Measurements from ENCODE around the gene UCN.

Gene UCN

GRCh38 chr2:27316655-27317412 is 8.6 kb upstream of the UCN start:
- TF ChIP-seq POU2F2 (IDR thresholded peaks at IDR 0.05; ENCODE audit: low read depth, low read length) (no peak), TAF1 (IDR thresholded peaks at IDR 0.05; ENCODE audit: low read depth, low read length) (no peak), SPI1 (IDR thresholded peaks at IDR 0.05; ENCODE audit: low read depth, low read length) (no peak), POLR2AphosphoS5 (IDR thresholded peaks at IDR 0.05; ENCODE audit: low read depth, low read length) (no peak), POLR2A (IDR thresholded peaks at IDR 0.05; ENCODE audit: low read depth, low read length) (no peak), PAX5 (IDR thresholded peaks at IDR 0.05; ENCODE audit: insufficient read depth, low read length, severe bottlenecking) (no peak)
- no peak for DNase-seq (ENCODE audit: insufficient read length, low spot score)
- no peak for FAIRE-seq

GRCh38 chr2:27315122-27315521 is 6.9 kb upstream of the UCN start:
- TF ChIP-seq TAF1 (IDR thresholded peaks at IDR 0.05; ENCODE audit: low read depth, low read length) (no peak), PAX5 (IDR thresholded peaks at IDR 0.05; ENCODE audit: insufficient read depth, low read length, severe bottlenecking) (no peak)
- no peak for FAIRE-seq
- no peak for DNase-seq (ENCODE audit: insufficient read length, low spot score)

DNA sequence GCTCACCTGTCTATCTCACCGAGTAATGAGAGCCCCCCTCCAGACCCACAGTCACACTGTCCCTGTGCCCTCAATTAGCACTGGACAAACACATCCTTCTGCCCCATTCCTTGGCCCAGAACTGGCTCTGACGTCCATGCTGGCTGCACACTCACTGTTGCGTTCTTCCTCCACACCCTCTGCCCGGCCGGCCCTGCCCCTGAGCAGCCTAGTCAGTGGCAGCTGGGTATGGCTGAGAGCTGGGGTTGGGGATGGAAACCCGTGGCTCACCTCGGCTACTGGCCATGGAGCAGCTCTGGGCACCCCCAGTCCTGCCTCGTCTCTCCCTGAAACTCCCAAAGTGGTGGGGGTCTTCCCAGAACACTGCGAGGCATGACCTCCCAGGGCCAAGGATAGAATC is 6.5 kb upstream of the UCN start:
- TF ChIP-seq POLR2AphosphoS5 (IDR thresholded peaks at IDR 0.05; ENCODE audit: low read depth, low read length) (no peak), POLR2A (IDR thresholded peaks at IDR 0.05; ENCODE audit: low read depth, low read length) (no peak), SPI1 (IDR thresholded peaks at IDR 0.05; ENCODE audit: low read depth, low read length) (no peak), POU2F2 (IDR thresholded peaks at IDR 0.05; ENCODE audit: low read depth, low read length) (no peak), TAF1 (IDR thresholded peaks at IDR 0.05; ENCODE audit: low read depth, low read length) (no peak), PAX5 (IDR thresholded peaks at IDR 0.05; ENCODE audit: insufficient read depth, low read length, severe bottlenecking) (no peak)
- DNase-seq (ENCODE audit: insufficient read length, low spot score) (no peak), FAIRE-seq (no peak)

DNA sequence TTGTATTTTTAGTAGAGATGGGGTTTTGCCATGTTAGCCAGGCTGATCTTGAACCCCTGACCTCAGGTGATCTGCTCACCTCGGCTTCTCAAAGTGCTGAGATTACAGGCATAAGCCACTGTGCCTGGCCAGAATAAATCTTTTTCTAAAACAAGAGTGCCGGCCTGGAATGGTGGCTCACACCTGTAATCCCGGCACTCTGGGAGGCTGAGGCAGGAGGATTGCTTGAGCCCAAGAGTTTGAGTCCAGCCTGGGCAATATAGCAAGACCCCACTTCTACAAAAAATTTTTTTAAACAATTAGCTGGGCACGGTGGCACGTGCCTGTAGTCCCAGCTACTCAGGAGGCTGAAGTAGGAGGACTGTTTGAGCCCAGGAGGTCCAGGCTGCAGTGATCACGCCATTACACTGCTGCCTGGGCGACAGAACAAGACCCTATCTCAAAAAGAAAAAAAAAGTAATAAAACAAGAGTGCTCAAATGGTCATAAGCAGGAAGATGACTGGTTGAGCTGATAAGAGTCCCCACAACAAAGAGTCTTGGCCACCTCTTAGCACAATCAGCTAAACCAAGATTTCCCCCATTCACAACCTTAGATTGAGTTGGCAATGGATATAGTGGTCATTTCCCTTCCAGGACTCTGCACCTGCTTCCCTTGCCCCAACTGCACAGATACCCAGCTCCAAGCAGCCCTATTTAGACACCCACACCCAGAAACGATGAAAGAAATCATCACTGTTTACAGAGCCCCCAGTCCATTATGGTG is 5.8 kb upstream of the UCN start:
- DNase-seq (ENCODE audit: insufficient read length, low spot score): no peak
- TF ChIP-seq PAX5 (IDR thresholded peaks at IDR 0.05; ENCODE audit: insufficient read depth, low read length, severe bottlenecking) (no peak), SPI1 (IDR thresholded peaks at IDR 0.05; ENCODE audit: low read depth, low read length) (no peak), POLR2A (IDR thresholded peaks at IDR 0.05; ENCODE audit: low read depth, low read length) (no peak), TAF1 (IDR thresholded peaks at IDR 0.05; ENCODE audit: low read depth, low read length) (no peak), POLR2AphosphoS5 (IDR thresholded peaks at IDR 0.05; ENCODE audit: low read depth, low read length) (no peak), POU2F2 (IDR thresholded peaks at IDR 0.05; ENCODE audit: low read depth, low read length) (no peak)
- no peak for FAIRE-seq

DNA sequence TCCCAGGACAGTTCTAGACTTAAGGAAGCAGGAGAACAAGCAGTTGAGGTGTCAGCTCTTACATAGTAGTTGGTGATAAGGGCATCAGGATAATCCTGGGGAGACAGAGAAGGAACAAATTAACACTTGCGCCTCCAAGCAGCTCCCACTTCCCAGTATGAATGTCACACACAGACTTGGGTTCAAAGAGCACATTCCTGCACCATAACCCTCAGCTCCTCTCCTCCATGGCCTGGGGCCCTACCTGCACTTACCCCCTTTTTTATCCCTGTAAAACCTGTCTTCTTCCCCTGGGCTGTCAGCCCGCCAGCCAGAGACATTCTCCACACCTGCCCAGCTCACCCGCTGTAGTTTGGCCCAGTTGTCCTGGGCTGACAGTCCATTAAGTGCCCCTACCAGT is 3.9 kb upstream of the UCN start:
- TF ChIP-seq TAF1 (IDR thresholded peaks at IDR 0.05; ENCODE audit: low read depth, low read length): no peak
- no peak for TF ChIP-seq POLR2A (IDR thresholded peaks at IDR 0.05; ENCODE audit: low read depth, low read length)
- no peak for TF ChIP-seq PAX5 (IDR thresholded peaks at IDR 0.05; ENCODE audit: insufficient read depth, low read length, severe bottlenecking)
- no peak for TF ChIP-seq SPI1 (IDR thresholded peaks at IDR 0.05; ENCODE audit: low read depth, low read length)
- no peak for TF ChIP-seq POU2F2 (IDR thresholded peaks at IDR 0.05; ENCODE audit: low read depth, low read length)
- no peak for TF ChIP-seq POLR2AphosphoS5 (IDR thresholded peaks at IDR 0.05; ENCODE audit: low read depth, low read length)
- DNase-seq (ENCODE audit: insufficient read length, low spot score) (no peak), FAIRE-seq (no peak)

DNA sequence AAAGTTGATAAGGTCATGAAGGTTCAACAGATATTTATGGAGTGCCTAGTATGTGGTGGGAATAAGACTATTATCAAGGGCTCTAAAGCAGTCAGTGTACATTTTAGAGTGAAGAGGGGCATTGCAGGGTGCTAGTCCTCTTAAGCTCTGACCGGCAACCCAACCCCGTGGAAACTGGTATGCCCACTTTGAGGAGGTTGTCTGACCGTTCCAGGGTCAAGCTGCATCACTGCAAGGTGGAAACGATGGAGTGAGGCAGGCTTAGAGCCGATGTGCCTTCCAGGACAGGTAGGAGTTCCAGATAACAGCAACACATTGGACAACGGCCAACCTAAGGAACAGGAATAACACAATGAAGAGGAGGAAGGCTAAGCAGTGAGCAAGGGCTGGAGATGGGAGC is 1.4 kb upstream of the UCN start:
- TF ChIP-seq POU2F2 (IDR thresholded peaks at IDR 0.05; ENCODE audit: low read depth, low read length): no peak
- no peak for TF ChIP-seq SPI1 (IDR thresholded peaks at IDR 0.05; ENCODE audit: low read depth, low read length)
- no peak for TF ChIP-seq POLR2AphosphoS5 (IDR thresholded peaks at IDR 0.05; ENCODE audit: low read depth, low read length)
- TF ChIP-seq PAX5 (IDR thresholded peaks at IDR 0.05; ENCODE audit: insufficient read depth, low read length, severe bottlenecking): no peak
- TF ChIP-seq TAF1 (IDR thresholded peaks at IDR 0.05; ENCODE audit: low read depth, low read length): no peak
- FAIRE-seq: no peak

GRCh38 chr2:27307545-27308358 is 493 bp downstream of the UCN start:
- DNase-seq (ENCODE audit: insufficient read length, low spot score): no peak
- no peak for TF ChIP-seq TAF1 (IDR thresholded peaks at IDR 0.05; ENCODE audit: low read depth, low read length)
- no peak for TF ChIP-seq POLR2AphosphoS5 (IDR thresholded peaks at IDR 0.05; ENCODE audit: low read depth, low read length)
- TF ChIP-seq PAX5 (IDR thresholded peaks at IDR 0.05; ENCODE audit: insufficient read depth, low read length, severe bottlenecking): no peak
- no peak for TF ChIP-seq POU2F2 (IDR thresholded peaks at IDR 0.05; ENCODE audit: low read depth, low read length)
- no peak for TF ChIP-seq SPI1 (IDR thresholded peaks at IDR 0.05; ENCODE audit: low read depth, low read length)
- TF ChIP-seq POLR2A (IDR thresholded peaks at IDR 0.05; ENCODE audit: low read depth, low read length): no peak
- FAIRE-seq: no peak

More for the DNA sequence above, 1.4 kb upstream of the UCN start:
- no peak for DNase-seq (ENCODE audit: insufficient read length, low spot score)

DNA sequence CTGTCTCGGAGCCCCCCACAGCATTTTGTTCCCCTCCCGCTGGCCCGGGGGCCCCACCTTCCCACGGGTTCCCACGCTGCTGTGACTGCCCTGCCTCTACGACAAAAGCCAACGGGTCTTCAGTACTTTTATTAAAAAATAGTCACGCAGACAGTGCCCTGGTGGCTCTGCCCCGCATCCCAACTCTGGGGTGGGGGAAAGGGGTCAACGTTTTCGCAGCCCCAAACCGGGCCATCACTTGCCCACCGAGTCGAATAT is 1.0 kb downstream of the UCN start:
- no peak for FAIRE-seq

More for the DNA sequence above, 1.0 kb downstream of the UCN start:
- no peak for TF ChIP-seq TAF1 (IDR thresholded peaks at IDR 0.05; ENCODE audit: low read depth, low read length)
- TF ChIP-seq SPI1 (IDR thresholded peaks at IDR 0.05; ENCODE audit: low read depth, low read length): no peak
- no peak for TF ChIP-seq POLR2A (IDR thresholded peaks at IDR 0.05; ENCODE audit: low read depth, low read length)
- TF ChIP-seq POLR2AphosphoS5 (IDR thresholded peaks at IDR 0.05; ENCODE audit: low read depth, low read length): no peak
- TF ChIP-seq POU2F2 (IDR thresholded peaks at IDR 0.05; ENCODE audit: low read depth, low read length): no peak
- no peak for TF ChIP-seq PAX5 (IDR thresholded peaks at IDR 0.05; ENCODE audit: insufficient read depth, low read length, severe bottlenecking)
- no peak for DNase-seq (ENCODE audit: insufficient read length, low spot score)
